HepG2 (cell line): Measurements from ENCODE around the gene GPC6. TPM values are rescaled to one million over a fixed set of nuclear protein-coding genes. Genes with fewer than 3 reads are reported as not detected.

Experiments used
- ATAC-seq: fragments of 200-7000 bp; cut with Tn5 transposase; 3 replicates; pipeline ENCODE4 v1.9.1; 2020; ENCODE audit warnings: mild to moderate bottlenecking, moderate library complexity
- BruUV-seq: library from RNA; stranded (reverse); fragments of 400-500 nt; replicated peaks from 2 replicates; lab custom pipeline; 2021; lab: Mats Ljungman, UMichigan
- CTCF ChIA-PET: fragments of 300-600 bp; formaldehyde crosslinking; extraction: SDS; loops from one replicate; lab custom pipeline; 2021; ENCODE audit warnings: low total read pairs, inconsistent platforms, low intra/inter-chr PET ratio; lab: Yijun Ruan, JAX
- POLR2A ChIA-PET: fragments of 350-600 bp; sonication (Branson Sonifier 250); formaldehyde crosslinking; loops from one replicate; lab custom pipeline; 2020; ENCODE audit warnings: antibody characterized with exemption, inconsistent platforms; lab: Yijun Ruan, JAX
- DNase-seq: peaks from one replicate; pipeline ENCODE4 v3.0.0-alpha.2; 2015; ENCODE audit warnings: low spot score
- FAIRE-seq: peaks from 3 replicates; lab custom pipeline; 2011; peaks lifted over from hg19 to GRCh38; lab: Jason Lieb, UNC
- H2AFZ ChIP-seq: one replicate; pipeline ENCODE4 v1.6.1; 2011; ENCODE audit warnings: low read length, inconsistent platforms
- H3K27ac ChIP-seq: fragments of 300-600 bp; 3 replicates; pipeline ENCODE4 v1.8.0; 2011; ENCODE audit warnings: mixed run types, mild to moderate bottlenecking, mixed read lengths, low read length, inconsistent platforms; ENCODE audit not compliant: insufficient read depth; ENCODE audit errors: extremely low read length
- H3K27me3 ChIP-seq, 2 experiments: fragments of 200-600 bp in 1 of 2; 2 replicates in 1 of 2; 3 replicates in 1 of 2; pipeline versions ENCODE4 v1.6.0 to v1.8.0; 2011; ENCODE audit warnings: low read length in 2 of 2, mild to moderate bottlenecking in 2 of 2, moderate library complexity in 2 of 2, inconsistent platforms in 1 of 2; ENCODE audit not compliant: insufficient read depth in 2 of 2, control insufficient read depth in 1 of 2
- H3K36me3 ChIP-seq, 2 experiments: fragments of 200-600 bp in 1 of 2; replicated peaks in 1 of 2; 2 replicates in 1 of 2; 3 replicates in 1 of 2; pipeline versions ENCODE4 v1.5.1 to v1.8.0; 2011; ENCODE audit warnings: low read length in 2 of 2, inconsistent platforms in 1 of 2; ENCODE audit not compliant: insufficient read depth in 2 of 2, control insufficient read depth in 1 of 2
- H3K4me1 ChIP-seq: 2 replicates; pipeline ENCODE4 v1.5.1; 2012; ENCODE audit warnings: low read length, inconsistent platforms; ENCODE audit not compliant: insufficient read depth
- H3K4me2 ChIP-seq: 2 replicates; pipeline ENCODE4 v1.6.0; 2011; ENCODE audit warnings: low read depth, low read length, inconsistent platforms
- H3K4me3 ChIP-seq, 3 experiments: fragments of 200-600 bp in 1 of 3; sonication (generic), shearing (Covaris generic) in 1 of 3; replicated peaks in 1 of 3; 2 replicates each; pipeline ENCODE4 v1.5.1; 2011 to 2016; ENCODE audit warnings: low read length in 3 of 3, inconsistent platforms in 2 of 3, low read depth in 2 of 3, mild to moderate bottlenecking in 2 of 3, control low read depth in 1 of 3, mixed read lengths in 1 of 3; ENCODE audit not compliant: insufficient read depth in 1 of 3
- H3K79me2 ChIP-seq: one replicate; pipeline ENCODE4 v1.6.1; 2011; ENCODE audit warnings: low read length, inconsistent platforms; ENCODE audit not compliant: insufficient read depth
- H3K9ac ChIP-seq: 2 replicates; pipeline ENCODE4 v1.6.0; 2011; ENCODE audit warnings: mild to moderate bottlenecking, low read depth, low read length, inconsistent platforms; ENCODE audit not compliant: insufficient read depth
- H3K9me3 ChIP-seq: 2 replicates; pipeline ENCODE4 v1.5.1; 2012; ENCODE audit warnings: mild to moderate bottlenecking, low read length
- H4K20me1 ChIP-seq: 2 replicates; pipeline ENCODE4 v1.6.0; 2011; ENCODE audit warnings: inconsistent platforms, mild to moderate bottlenecking, low read length, moderate library complexity; ENCODE audit not compliant: insufficient read depth
- DMTF1 ChIP-seq: sonication (generic); formaldehyde crosslinking; IDR thresholded peaks from 2 replicates; pipeline ENCODE4 v1.4.0; 2020; ENCODE audit warnings: mild to moderate bottlenecking, missing genetic modification reagents
- ETV5 ChIP-seq: IDR thresholded peaks from 2 replicates; pipeline ENCODE4 v1.6.1; 2018; ENCODE audit warnings: missing biosample characterization, missing genetic modification reagents, inconsistent platforms, borderline replicate concordance
- JUND ChIP-seq: sonication (generic); formaldehyde crosslinking; IDR thresholded peaks from 2 replicates; pipeline ENCODE4 v1.8.0; 2022; ENCODE audit warnings: mild to moderate bottlenecking, missing genetic modification reagents
- NR2F2 ChIP-seq: IDR thresholded peaks from 2 replicates; pipeline ENCODE4 v1.6.1; 2012; ENCODE audit warnings: low read depth, inconsistent platforms, borderline replicate concordance
- TBP ChIP-seq: sonication (generic); formaldehyde crosslinking; IDR thresholded peaks from 2 replicates; pipeline ENCODE4 v1.5.0; 2020; ENCODE audit warnings: missing genetic modification reagents
- ZNF614 ChIP-seq: IDR thresholded peaks from 2 replicates; pipeline ENCODE4 v1.6.1; 2018; ENCODE audit warnings: missing biosample characterization, missing genetic modification reagents, inconsistent platforms, borderline replicate concordance
- WGBS: methylation state at CpG from one replicate; pipeline ENCODE4 v1.1.6; 2017; ENCODE audit warnings: low lambda C conversion rate; 5-methylcytosine and 5-hydroxymethylcytosine counted together
- in situ Hi-C: cut with HindIII; loops from 2 replicates; pipeline ENCODE4 v1.10.0; 2017; ENCODE audit warnings: low pct_unique_long_range_greater_than_20kb; ENCODE audit not compliant: extremely low pct_ligation_motif_present
- intact Hi-C: fragments of 100-400 bp; cut with micrococcal nuclease; formaldehyde crosslinking; loops from one replicate; pipeline ENCODE4 v1.10.0; 2022; ENCODE audit not compliant: unreplicated experiment
- polyA plus RNA-seq, 8 experiments: library from polyadenylated mRNA; depleted of rRNA in 3 of 8; stranded (reverse) in 7 of 8; unstranded in 1 of 8; fragments of >200 nt; fragmentation: Illumina TruSeq in 4 of 8; extraction: Trizol in 4 of 8; gene quantifications; 2 replicates each; pipeline versions ENCODE4 v1.2.1 to v1.2.3, GENCODE V29; 2011 to 2016; ENCODE audit warnings: low read depth in 4 of 8, missing spikeins in 1 of 8, mixed read lengths in 1 of 8; ENCODE audit not compliant: insufficient read depth in 1 of 8
- total RNA-seq, 5 experiments: library from RNA; depleted of rRNA; stranded (reverse); fragments of >200 nt; fragmentation: Illumina TruSeq; extraction: Trizol; gene quantifications; 2 replicates each; pipeline ENCODE4 v1.2.3, GENCODE V29; 2016; ENCODE audit warnings: low read depth in 1 of 5

GPC6 gene
- total and polyA plus RNA-seq, 2 of the 13 experiments (the other 11 are each of a cell fraction or from before 2014, with no cell fraction given), result 24.5 to 33.9 TPM

GRCh38 chr13:94063848-94064247 is 837.2 kb downstream of the GPC6 start (continued):
- TF ChIP-seq DMTF1 (CRISPR knock-in tag) (no peak), ZNF614 (CRISPR knock-in tag) (no peak), JUND (no peak), TBP (no peak)
- TF ChIP-seq, all 625 proteins: peak for 0

GRCh38 chr13:94065741-94066140 is 839.1 kb downstream of the GPC6 start:
- Histone ChIP-seq H3K27me3 (no peaks in the 10 kb centered on the region), H3K9ac (no peak overlapping the region), H3K4me3 (no peak overlapping the region), H3K4me2 (no peak overlapping the region), H3K4me1 (no peaks in the 10 kb centered on the region), H3K9me3 (no peaks in the 10 kb centered on the region), H2AFZ (no peak overlapping the region), H3K27ac (no peak overlapping the region), H4K20me1 (no peaks in the 10 kb centered on the region), H3K79me2 (no peaks in the 10 kb centered on the region), H3K36me3 (no peaks in the 10 kb centered on the region)
- ATAC-seq, result no peak
- POLR2A ChIA-PET, result no interaction called here
- BruUV-seq, result no TSS peak
- DNase-seq, result no peak
- CTCF ChIA-PET, result no interaction called here
- FAIRE-seq, result no peak
- in situ Hi-C loops (no loop called here), intact Hi-C loops (no loop called here)
- 96% methylated on average over 1 of the region's 1 CpG for WGBS
- no peak for TF ChIP-seq NR2F2
- TF ChIP-seq ETV5 (CRISPR knock-in tag), result no peak
